ENCODE measurements around the gene CNTNAP2. TPM values are rescaled to one million over a fixed set of nuclear protein-coding genes. Genes with fewer than 3 reads are reported as not detected.

CNTNAP2 gene
- total RNA-seq, 1 donor from 2014 or later = not detected

DNA sequence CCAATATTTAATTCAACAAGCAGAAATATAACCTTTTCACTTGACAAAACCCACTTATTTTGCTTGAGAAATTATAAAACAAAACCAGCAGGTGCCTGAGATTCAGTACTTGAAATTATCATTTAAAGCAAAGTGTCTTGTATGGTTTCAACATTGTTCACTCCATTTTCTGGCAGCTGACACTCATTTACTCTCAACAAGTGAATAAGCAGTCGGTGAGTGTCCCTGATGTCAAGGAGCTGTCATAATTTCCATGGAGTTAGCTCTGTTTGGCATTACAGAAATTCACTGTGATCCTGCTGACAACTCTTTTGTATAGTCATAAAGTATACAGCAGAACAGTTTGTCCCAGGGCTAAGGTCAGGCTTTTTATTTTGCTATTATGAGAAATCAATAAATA, 490.0 kb downstream of the CNTNAP2 start:
- H3K27ac Mint-ChIP-seq = no peak overlapping the region
- H3K9me3 Mint-ChIP-seq = peaks cover 8% of the 10 kb centered on the region
- no peaks in the 10 kb centered on the region for H3K36me3 Mint-ChIP-seq (ENCODE audit: low read depth)
- H3K4me1 Mint-ChIP-seq (ENCODE audit: low read depth) = no peaks in the 10 kb centered on the region
- no peak overlapping the region for H3K4me3 Mint-ChIP-seq
- no peaks in the 10 kb centered on the region for H3K27me3 Mint-ChIP-seq (ENCODE audit: insufficient read depth)
- DNase-seq (ENCODE audit: low spot score) = no peak
- intact Hi-C loops (cut with micrococcal nuclease) = no loop called here

DNA sequence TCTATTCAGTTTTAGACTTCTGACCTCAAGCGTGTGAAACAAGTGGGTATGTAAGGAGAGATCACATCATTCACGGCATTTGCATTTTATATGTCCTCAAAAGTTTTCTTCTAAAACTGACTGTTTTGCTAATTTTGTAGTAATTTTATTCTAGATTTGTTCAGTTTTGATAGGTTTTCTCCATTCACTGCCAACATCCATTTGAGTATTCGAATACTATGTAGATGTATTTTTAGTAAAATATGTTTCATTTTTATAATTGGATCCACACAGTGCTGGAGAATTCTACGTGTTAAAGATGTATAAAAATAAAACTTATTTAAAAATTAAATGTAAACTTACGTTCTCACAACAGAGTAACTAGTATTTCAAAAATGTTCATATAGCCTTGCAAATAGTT, 503.0 kb downstream of the CNTNAP2 start:
- peaks cover 10% of the 10 kb centered on the region for H3K9me3 Mint-ChIP-seq
- no peak overlapping the region for H3K27ac Mint-ChIP-seq
- H3K4me3 Mint-ChIP-seq = no peak overlapping the region
- no peaks in the 10 kb centered on the region for H3K4me1 Mint-ChIP-seq (ENCODE audit: low read depth)
- intact Hi-C loops (cut with micrococcal nuclease) = no loop called here
- no peak for DNase-seq (ENCODE audit: low spot score)
- no peaks in the 10 kb centered on the region for H3K27me3 Mint-ChIP-seq (ENCODE audit: insufficient read depth)
- H3K36me3 Mint-ChIP-seq (ENCODE audit: low read depth) = no peaks in the 10 kb centered on the region

DNA sequence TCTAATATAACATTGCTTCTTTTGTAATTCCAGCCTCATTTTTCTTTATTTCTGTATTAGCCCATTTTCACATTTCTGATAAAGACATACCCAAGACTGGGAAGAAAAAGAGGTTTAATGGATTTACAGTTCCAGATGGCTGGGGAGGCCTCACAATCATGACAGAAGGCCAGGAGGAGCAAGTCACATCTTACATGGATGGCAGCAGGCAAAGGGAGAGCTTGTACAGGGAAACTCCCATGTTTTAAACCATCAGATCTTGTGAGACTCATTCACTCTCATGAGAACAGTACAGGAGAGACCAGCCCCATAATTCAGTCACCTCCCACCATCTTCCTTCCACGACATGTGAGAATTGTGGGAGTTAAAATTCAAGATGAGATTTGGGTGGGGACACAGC, 510.3 kb downstream of the CNTNAP2 start:
- no peak overlapping the region for H3K4me3 Mint-ChIP-seq
- H3K9me3 Mint-ChIP-seq = peaks cover 4% of the 10 kb centered on the region
- H3K4me1 Mint-ChIP-seq (ENCODE audit: low read depth) = no peaks in the 10 kb centered on the region
- no peak overlapping the region for H3K27ac Mint-ChIP-seq
- intact Hi-C loops (cut with micrococcal nuclease) = no loop called here
- H3K27me3 Mint-ChIP-seq (ENCODE audit: insufficient read depth) = no peaks in the 10 kb centered on the region
- DNase-seq (ENCODE audit: low spot score) = no peak
- H3K36me3 Mint-ChIP-seq (ENCODE audit: low read depth) = no peaks in the 10 kb centered on the region

DNA sequence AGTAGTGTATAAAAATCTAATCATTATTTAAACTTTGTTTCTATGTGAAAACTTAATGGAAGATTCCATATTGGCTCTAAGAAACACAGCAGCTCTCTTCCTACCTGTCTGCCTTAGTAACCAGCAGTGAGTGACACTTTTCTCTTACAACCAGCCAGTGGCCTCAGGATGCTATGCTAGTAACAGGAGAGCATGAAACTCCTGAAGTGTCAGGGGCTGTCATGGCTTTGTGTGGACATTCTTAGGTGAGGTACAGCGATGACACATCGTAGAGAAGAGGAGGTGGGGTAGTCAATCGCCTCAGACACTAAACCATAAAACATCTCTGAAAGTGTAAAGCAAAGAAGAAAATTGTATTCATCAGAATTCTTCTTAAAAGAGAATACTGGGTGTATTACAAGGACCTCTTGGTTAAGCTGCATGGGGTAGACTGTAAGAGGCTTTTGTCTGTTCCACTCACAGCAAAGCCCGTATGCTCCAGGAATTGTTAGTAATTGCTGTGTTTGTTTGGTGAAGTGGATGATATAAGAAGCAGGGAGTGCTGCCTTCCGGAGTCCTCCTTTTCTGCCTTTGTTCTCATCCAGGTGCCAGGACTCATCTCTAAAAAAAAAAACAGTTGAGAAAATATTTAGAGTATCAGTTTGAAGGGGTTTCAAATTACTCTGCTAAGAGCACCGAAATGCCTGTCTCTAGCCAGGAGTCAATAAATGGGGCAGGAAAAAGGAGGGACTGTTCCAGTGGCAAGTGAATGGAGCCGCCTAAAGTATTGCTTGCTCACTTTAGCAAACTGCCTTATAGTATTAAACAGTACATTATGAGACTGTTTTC, 518.8 kb downstream of the CNTNAP2 start:
- Mint-ChIP-seq H3K27me3 (ENCODE audit: insufficient read depth) (no peaks in the 10 kb centered on the region), H3K36me3 (ENCODE audit: low read depth) (no peaks in the 10 kb centered on the region), H3K27ac (no peak overlapping the region), H3K4me1 (ENCODE audit: low read depth) (no peaks in the 10 kb centered on the region), H3K9me3 (peaks cover 3% of the 10 kb centered on the region), H3K4me3 (no peak overlapping the region)
- DNase-seq (ENCODE audit: low spot score) = no peak
- intact Hi-C loops (cut with micrococcal nuclease) = no loop called here

DNA sequence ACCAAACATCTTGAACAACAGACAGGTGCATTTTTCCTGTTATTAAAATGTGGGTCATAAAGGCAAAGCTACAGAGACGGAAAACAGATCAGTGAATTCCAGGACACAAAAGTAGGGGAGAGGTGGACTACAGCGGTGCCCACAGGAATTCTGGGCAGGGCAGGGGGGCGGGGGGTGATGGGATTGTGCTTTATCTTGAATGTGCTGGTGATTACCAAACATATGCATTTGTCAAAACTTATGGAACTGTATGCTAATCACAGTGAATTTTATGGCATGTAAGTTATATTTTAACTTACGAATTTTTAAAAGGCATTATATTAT, 519.4 kb downstream of the CNTNAP2 start:
- Mint-ChIP-seq H3K27me3 (ENCODE audit: insufficient read depth) (no peaks in the 10 kb centered on the region), H3K9me3 (peaks cover 4% of the 10 kb centered on the region), H3K4me1 (ENCODE audit: low read depth) (no peaks in the 10 kb centered on the region), H3K4me3 (no peak overlapping the region), H3K36me3 (ENCODE audit: low read depth) (no peaks in the 10 kb centered on the region), H3K27ac (no peak overlapping the region)
- DNase-seq (ENCODE audit: low spot score) = no peak
- intact Hi-C loops (cut with micrococcal nuclease) = no loop called here

DNA sequence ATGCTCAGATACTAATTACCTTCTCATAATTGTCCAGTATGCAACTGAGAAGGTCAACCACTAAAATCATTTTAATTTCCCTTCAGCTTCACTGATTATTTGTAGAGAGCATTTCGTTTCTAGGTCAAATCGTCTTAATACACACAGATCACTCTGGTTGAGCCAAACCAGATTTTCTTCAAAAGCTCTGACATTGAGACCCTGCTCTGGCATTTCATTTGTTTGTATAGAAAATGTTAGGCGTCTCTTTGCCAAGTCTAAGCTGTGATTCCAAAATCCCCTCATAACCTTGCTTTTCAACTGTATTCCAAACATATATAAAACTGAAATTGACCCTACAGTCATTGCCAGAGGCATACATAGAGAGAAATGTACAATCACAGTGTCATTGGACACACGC, 520.0 kb downstream of the CNTNAP2 start:
- intact Hi-C loops (cut with micrococcal nuclease) = no loop called here
- Mint-ChIP-seq H3K27ac (no peak overlapping the region), H3K9me3 (peaks cover 4% of the 10 kb centered on the region), H3K36me3 (ENCODE audit: low read depth) (no peaks in the 10 kb centered on the region), H3K4me1 (ENCODE audit: low read depth) (no peaks in the 10 kb centered on the region), H3K4me3 (no peak overlapping the region), H3K27me3 (ENCODE audit: insufficient read depth) (no peaks in the 10 kb centered on the region)
- no peak for DNase-seq (ENCODE audit: low spot score)

DNA sequence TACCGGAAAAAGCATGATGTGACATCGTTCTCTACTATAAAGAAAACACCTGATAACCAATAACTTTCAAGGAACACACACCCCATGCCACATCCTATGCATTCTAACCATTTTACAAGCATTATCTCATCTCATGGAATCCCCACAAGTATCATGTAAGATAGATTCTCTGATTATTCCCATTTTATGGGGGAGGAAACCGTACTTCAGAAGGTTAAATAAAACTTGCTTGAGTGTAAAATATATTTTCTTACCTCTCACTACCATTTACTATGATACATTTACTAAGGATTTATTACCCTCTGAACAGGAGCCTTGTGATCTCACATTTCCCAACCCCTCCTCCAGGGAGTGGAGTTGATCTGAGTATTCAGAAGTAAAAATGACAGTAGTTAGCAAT, 522.7 kb downstream of the CNTNAP2 start:
- Mint-ChIP-seq H3K27me3 (ENCODE audit: insufficient read depth) (no peaks in the 10 kb centered on the region), H3K4me3 (no peak overlapping the region), H3K27ac (no peak overlapping the region), H3K4me1 (ENCODE audit: low read depth) (no peaks in the 10 kb centered on the region), H3K36me3 (ENCODE audit: low read depth) (no peaks in the 10 kb centered on the region), H3K9me3 (peaks cover 4% of the 10 kb centered on the region)
- no peak for DNase-seq (ENCODE audit: low spot score)
- intact Hi-C loops (cut with micrococcal nuclease) = no loop called here

DNA sequence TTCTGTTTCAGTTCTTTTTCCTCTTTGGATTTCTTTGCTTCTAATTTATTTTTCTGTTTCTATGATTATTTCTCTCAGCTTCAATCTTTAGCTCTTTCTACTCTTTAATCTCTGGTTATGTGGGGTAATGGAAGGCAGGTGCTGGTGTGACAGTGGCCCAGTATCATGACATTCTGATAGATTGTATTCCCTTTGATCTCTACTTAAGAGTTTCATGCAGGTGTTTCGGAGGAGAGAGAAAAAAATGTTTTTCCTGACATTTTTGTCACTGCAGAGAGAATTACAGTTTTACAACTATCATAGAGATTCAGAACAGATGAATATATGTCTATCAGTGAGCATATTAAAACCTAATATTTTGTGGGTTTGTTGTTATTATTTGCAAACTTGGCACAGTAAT, 524.9 kb downstream of the CNTNAP2 start:
- no peaks in the 10 kb centered on the region for H3K36me3 Mint-ChIP-seq (ENCODE audit: low read depth)
- DNase-seq (ENCODE audit: low spot score) = no peak
- intact Hi-C loops (cut with micrococcal nuclease) = no loop called here
- H3K4me1 Mint-ChIP-seq (ENCODE audit: low read depth) = no peaks in the 10 kb centered on the region
- no peak overlapping the region for H3K27ac Mint-ChIP-seq
- H3K4me3 Mint-ChIP-seq = no peak overlapping the region
- H3K9me3 Mint-ChIP-seq = peaks cover 14% of the 10 kb centered on the region
- no peaks in the 10 kb centered on the region for H3K27me3 Mint-ChIP-seq (ENCODE audit: insufficient read depth)

DNA sequence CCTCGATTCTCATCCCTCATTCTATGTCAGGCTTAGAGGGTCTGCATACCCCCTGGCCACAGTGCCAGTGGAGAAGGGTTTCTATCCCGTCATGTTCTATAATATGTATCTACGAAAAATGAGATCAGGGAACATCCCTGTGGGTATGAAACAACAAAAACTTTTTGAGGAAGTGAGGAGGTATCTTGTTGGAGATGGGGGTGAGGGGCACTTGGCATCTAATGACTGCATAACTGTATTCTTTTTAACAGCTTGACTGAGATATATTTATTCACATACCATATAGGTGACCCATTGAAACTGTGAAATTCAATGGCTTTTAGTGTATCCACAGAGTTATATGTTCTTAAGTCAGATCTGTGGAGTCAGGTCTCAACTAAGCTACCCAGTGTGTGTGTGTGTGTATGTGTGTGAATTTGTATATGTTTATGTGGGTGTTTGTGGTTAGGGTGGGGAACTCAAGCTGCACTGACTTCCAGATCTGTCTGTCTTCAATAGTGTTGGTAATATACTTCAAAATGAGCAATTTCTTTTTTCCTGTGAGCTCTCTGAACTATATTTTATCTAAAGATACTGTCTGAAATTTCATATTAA, 528.9 kb downstream of the CNTNAP2 start:
- Mint-ChIP-seq H3K4me3 (no peak overlapping the region), H3K27me3 (ENCODE audit: insufficient read depth) (no peaks in the 10 kb centered on the region), H3K9me3 (peaks cover 14% of the 10 kb centered on the region), H3K4me1 (ENCODE audit: low read depth) (no peaks in the 10 kb centered on the region), H3K36me3 (ENCODE audit: low read depth) (no peaks in the 10 kb centered on the region), H3K27ac (no peak overlapping the region)
- intact Hi-C loops (cut with micrococcal nuclease) = no loop called here
- DNase-seq (ENCODE audit: low spot score) = no peak

DNA sequence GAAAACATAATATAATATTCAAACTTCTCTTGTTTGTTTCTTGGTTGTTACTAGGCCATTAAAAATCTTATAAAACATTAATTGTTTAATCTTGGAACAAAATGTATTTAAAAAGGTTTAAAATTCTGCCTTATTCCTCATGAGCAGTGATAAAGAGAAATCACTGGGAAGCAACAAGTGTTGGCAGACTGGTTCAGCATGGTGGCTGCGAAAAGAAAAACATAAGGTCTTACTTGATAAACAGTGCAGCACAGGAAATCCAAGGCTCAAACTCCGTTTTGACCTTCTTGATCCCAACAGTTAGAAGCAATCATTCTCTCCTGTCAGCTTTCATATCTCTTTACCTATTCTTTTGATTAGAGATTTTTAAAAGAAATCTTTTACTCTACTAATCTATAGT, 530.8 kb downstream of the CNTNAP2 start:
- H3K27me3 Mint-ChIP-seq (ENCODE audit: insufficient read depth) = no peaks in the 10 kb centered on the region
- H3K36me3 Mint-ChIP-seq (ENCODE audit: low read depth) = no peaks in the 10 kb centered on the region
- DNase-seq (ENCODE audit: low spot score) = no peak
- no peak overlapping the region for H3K27ac Mint-ChIP-seq
- intact Hi-C loops (cut with micrococcal nuclease) = no loop called here
- H3K4me1 Mint-ChIP-seq (ENCODE audit: low read depth) = no peaks in the 10 kb centered on the region
- H3K9me3 Mint-ChIP-seq = peaks cover 11% of the 10 kb centered on the region
- H3K4me3 Mint-ChIP-seq = no peak overlapping the region

DNA sequence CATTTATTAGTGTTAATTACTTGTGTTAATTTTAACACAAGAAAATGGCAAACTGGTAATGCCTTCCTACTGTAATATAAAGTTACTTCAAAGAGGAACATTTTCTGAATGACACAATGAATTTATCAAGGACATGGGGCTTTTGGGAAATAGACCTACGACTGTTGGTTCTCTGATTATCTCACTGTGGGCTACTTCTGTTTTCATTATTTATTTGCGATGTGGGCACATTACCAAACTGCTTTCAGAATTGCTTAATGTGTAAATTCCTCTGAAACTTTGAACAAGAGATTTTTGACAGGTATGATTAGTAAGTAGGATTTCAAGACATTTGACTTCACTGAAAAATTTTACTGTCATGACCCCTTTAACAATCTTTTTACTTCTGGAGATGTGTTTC, 535.6 kb downstream of the CNTNAP2 start:
- Mint-ChIP-seq H3K27ac (no peak overlapping the region), H3K4me1 (ENCODE audit: low read depth) (no peaks in the 10 kb centered on the region), H3K9me3 (no peaks in the 10 kb centered on the region), H3K4me3 (no peak overlapping the region), H3K27me3 (ENCODE audit: insufficient read depth) (no peaks in the 10 kb centered on the region), H3K36me3 (ENCODE audit: low read depth) (no peaks in the 10 kb centered on the region)
- intact Hi-C loops (cut with micrococcal nuclease) = no loop called here
- no peak for DNase-seq (ENCODE audit: low spot score)

DNA sequence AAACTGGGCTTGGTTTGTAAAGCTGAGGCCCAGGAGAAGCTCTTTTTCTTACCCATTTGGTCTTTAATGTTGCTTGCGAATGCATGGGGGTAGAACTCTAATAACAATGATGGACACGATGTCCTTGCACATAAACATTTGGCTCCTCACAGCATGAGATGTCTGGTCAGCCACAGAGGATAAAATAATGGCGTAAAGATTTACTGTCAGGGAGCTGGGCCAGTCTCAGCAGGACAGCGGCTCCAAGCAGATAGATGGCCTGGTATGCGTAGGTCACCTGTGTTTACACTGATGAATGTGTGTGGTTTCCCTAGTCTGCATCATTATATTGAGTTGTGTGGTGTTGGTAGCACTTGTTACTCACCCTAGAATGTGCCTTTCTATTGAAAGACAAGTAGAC, 537.4 kb downstream of the CNTNAP2 start:
- DNase-seq (ENCODE audit: low spot score) = no peak
- intact Hi-C loops (cut with micrococcal nuclease) = no loop called here
- Mint-ChIP-seq H3K9me3 (peaks cover 6% of the 10 kb centered on the region), H3K36me3 (ENCODE audit: low read depth) (no peaks in the 10 kb centered on the region), H3K27me3 (ENCODE audit: insufficient read depth) (no peaks in the 10 kb centered on the region), H3K4me3 (no peak overlapping the region), H3K4me1 (ENCODE audit: low read depth) (no peaks in the 10 kb centered on the region), H3K27ac (no peak overlapping the region)

DNA sequence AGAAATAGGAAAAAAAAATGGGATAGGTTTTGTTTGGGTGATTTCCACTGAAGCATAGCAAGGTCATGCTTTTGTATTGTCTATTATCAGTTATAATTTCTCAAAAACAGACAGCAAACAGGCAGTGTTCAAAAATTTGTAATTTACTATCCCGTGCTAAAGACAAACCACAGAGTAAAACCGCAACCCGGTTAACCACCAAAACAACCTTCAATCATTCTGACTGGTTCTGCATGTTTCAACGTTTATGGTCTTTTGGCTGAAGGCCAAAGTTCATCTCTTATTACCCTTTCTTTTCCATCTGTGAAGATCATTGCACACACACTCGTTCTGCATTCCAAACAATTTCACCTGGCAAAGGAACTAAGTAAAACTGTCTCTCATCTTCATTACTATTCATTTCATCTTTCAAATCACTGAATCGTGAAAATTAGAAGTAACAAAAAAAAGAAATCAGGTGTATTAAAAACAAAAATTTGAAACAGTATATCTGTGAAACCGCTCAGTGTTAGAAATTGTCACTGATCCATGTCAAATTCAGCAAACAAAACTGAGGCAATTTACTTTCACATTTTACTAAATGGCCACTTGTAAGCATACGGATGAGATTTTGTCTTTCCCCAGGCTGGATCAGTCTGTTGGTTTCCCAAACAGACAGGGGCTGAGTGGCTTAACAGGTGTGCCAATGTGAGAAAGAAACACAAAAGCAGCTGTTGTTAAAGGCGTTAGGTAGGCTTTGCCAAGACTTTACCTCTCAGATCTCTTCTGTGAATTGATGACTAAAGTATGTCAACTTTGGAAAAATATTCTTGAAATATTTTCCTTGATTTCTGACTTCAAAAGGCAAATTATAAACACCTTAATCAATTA, 539.6 kb downstream of the CNTNAP2 start:
- no peaks in the 10 kb centered on the region for H3K36me3 Mint-ChIP-seq (ENCODE audit: low read depth)
- no peak overlapping the region for H3K4me3 Mint-ChIP-seq
- DNase-seq (ENCODE audit: low spot score) = no peak
- no peaks in the 10 kb centered on the region for H3K4me1 Mint-ChIP-seq (ENCODE audit: low read depth)
- no peak overlapping the region for H3K27ac Mint-ChIP-seq
- no peaks in the 10 kb centered on the region for H3K27me3 Mint-ChIP-seq (ENCODE audit: insufficient read depth)
- H3K9me3 Mint-ChIP-seq = peaks cover 6% of the 10 kb centered on the region
- intact Hi-C loops (cut with micrococcal nuclease) = no loop called here
